NCI-H146 treated with DMSO at 0.1 percent for 48 hours (cell line): ENCODE measurements around the gene CSF3.

Experiments used
- DNase-seq: peaks from one replicate; lab custom pipeline; 2025; ENCODE audit not compliant: unreplicated experiment; lab: John Stamatoyannopoulos, UW

Gene CSF3, protein sequence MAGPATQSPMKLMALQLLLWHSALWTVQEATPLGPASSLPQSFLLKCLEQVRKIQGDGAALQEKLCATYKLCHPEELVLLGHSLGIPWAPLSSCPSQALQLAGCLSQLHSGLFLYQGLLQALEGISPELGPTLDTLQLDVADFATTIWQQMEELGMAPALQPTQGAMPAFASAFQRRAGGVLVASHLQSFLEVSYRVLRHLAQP

DNA sequence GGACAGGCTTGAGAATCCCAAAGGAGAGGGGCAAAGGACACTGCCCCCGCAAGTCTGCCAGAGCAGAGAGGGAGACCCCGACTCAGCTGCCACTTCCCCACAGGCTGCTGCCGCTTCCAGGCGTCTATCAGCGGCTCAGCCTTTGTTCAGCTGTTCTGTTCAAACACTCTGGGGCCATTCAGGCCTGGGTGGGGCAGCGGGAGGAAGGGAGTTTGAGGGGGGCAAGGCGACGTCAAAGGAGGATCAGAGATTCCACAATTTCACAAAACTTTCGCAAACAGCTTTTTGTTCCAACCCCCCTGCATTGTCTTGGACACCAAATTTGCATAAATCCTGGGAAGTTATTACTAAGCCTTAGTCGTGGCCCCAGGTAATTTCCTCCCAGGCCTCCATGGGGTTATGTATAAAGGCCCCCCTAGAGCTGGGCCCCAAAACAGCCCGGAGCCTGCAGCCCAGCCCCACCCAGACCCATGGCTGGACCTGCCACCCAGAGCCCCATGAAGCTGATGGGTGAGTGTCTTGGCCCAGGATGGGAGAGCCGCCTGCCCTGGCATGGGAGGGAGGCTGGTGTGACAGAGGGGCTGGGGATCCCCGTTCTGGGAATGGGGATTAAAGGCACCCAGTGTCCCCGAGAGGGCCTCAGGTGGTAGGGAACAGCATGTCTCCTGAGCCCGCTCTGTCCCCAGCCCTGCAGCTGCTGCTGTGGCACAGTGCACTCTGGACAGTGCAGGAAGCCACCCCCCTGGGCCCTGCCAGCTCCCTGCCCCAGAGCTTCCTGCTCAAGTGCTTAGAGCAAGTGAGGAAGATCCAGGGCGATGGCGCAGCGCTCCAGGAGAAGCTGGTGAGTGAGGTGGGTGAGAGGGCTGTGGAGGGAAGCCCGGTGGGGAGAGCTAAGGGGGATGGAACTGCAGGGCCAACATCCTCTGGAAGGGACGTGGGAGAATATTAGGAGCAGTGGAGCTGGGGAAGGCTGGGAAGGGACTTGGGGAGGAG, at the start of gene CSF3:
CSF3 (plus strand) TSS at position 436 of the 993 bp plus-strand sequence; CDS start at position 471, 35 bp downstream.
- no peak for DNase-seq

DNA sequence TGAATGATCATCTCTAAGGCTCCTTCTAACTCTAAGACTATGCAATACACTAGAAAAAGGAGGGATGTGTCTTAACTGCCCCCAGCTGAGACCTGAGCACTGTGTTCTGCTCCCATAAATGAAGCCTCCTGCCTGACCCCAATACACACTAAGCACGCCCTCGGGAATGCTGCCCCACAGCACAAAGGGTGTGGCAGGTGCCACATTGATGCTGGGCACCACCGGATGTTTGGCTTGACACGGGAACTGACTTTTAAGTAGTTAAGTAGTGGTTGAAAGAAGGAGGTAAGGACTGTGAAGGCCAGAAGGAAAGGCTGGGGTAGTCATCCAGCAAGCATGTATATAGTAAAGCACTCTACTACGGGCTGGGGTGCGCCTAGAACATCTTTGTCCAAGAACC, 48.5 kb upstream of the CSF3 start:
- DNase-seq, result no peak

DNA sequence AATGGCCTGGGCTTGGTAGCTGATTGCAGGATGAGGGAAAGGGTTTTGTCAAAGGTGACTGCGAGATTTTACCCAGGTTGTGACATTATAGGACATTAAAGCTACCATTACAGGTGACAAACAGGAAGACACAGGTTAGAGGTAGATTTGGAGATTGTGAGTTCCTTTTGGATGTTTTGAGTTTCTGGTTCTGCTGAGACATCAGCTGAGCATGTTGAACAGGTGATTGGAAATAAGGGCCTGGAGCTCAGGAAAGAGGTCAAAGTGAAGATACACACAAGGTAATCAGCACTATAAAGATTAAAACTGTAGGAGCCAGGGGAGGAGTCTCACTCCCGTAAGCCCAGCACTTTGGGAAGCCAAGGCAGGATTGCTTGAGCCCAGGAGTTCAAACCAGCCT, 46.5 kb upstream of the CSF3 start:
- DNase-seq, result no peak

DNA sequence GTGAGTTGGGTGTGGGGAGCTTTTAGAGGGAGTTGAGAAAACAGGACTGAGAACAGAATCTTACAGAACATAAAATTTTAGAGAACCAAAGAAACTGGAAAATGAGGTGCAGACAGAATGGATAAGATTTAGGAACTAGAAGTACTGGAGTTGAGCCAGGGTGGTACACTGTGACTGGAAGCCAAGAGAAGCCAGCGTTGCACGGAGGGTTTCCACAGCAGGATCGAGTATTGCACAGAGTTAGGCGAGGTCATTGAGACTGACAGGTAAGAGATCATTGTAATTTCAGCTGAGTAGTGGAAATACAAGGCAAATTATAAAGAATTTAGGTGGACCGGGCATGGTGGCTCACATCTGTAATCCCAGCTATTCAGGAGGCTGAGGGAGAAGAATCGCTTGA, 45.9 kb upstream of the CSF3 start:
- no peak for DNase-seq

DNA sequence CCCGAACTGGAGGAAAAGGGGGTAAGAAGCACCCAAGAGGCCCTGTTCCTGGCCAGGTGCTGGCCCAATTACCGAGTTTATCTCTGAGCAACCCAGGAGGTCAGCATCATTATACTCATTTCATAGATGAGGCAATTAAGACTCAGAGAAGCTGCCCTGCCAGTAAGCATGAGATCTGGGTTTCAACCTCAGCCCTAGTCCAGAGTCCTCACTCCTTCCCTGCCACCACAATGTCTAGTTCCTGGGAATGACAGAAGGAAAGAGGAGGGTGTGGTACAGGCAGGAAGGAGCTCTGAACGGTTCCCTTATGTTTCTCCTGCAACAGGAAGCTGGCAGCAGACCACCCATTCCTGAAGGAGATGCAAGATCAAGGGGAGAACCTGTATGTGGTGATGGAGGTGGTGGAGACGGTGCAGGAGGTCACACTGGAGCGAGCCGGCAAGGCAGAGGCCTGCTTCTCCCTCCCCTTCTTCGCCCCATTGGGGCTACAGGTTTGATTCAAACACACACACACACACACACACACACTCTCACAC, 45.0 kb upstream of the CSF3 start:
- no peak for DNase-seq

DNA sequence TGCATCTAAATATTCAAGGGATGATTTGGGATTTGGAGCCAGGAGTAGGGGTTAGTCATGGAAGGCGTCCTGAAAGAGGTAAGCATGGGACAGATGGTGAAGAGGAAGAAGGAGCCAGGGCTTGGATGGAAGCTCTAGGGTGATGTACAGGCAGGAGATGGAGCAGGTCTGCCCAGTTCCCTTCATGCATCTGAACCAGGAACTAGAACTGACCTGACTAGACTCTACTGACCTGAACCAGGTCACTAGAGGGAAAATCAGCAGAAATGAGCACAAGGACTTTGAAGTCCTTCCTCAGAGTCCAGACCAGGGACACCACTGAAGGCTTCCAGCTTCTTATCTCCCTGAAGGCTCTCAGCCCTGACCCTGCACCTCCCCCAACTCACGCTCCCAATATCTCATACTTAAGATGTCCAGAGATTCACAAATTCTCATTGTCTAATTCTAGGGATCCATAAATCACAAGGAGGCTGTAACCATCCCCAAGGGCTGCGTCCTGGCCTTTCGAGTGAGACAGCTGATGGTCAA, 44.1 kb upstream of the CSF3 start:
- DNase-seq, result no peak

DNA sequence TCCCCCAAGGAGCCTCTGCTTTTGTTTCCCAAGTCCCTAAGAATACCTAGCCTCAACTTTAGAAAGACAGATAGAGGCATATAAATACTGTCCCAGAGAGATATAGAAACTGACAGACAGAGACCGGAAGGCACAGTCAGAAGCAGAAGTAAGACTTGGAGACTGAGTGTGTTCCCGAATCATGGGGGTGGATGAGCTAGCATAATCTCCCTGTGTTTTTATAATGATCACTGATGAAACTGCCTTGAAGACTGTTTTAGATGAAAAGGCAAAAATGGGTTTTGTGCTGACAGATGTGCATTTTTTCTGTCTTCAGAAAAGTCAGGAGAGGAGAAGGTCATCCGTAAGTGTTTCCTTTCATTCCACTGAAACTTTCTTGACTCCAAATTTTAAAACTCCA, 43.0 kb upstream of the CSF3 start:
- DNase-seq, result no peak

DNA sequence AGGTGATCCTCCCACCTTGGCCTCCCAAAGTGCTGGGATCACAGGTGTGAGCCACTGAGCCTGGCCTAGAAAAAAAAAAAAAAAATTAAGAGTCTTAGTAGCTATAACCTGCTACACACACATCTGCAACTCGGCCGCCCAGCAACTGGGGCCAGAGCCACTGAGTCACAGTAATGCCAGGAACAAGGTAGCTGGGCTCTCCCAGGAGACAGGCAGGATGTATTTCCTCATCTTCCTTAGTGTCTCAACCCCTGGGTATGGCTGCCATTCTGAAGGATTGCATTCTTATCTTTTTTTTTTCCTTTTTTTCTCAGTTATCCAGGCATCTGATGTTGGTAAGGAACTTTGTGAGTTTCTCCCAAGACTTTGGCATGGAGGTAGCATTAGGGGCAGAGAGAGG, 41.7 kb upstream of the CSF3 start:
- DNase-seq, result no peak

DNA sequence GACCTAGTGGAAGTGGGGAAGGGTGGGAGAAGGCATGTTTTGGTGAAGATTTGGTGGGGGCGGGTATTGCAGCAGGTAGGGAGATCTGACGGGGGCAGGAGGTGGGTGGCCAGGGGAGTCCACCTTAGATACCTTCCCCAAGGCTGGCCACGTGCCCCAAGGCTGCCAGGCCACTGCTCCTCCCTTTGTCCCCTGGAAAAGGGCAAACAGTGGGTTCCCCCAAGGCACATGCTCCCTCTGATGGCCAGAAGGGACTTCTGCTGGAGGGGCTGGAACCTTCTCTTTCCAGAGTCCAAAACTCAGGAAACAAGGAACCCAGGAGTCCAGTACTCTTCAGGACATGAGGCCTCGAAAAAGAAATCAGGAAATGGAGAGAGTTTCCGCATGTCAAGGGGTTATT, 40.8 kb upstream of the CSF3 start:
- DNase-seq, result no peak

DNA sequence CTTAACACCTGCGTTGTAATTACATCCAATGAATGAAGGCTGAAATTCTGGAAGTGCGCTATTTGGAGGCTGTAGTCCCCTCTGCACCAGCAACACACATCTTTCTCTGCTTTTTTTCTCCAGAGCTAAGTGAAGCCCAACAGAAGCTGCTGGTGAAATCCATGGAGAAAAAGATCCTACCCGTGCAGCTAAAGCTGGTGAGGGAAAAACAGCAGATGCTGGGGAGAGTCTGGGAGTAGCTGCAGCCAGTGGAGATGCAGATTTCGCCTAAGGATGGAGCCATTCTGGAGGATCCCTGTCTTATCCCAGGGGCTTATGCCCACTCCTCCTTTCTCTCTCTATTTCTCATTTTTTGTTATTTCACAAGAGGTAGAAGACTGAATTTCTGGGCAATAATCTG, 39.4 kb upstream of the CSF3 start:
- no peak for DNase-seq

DNA sequence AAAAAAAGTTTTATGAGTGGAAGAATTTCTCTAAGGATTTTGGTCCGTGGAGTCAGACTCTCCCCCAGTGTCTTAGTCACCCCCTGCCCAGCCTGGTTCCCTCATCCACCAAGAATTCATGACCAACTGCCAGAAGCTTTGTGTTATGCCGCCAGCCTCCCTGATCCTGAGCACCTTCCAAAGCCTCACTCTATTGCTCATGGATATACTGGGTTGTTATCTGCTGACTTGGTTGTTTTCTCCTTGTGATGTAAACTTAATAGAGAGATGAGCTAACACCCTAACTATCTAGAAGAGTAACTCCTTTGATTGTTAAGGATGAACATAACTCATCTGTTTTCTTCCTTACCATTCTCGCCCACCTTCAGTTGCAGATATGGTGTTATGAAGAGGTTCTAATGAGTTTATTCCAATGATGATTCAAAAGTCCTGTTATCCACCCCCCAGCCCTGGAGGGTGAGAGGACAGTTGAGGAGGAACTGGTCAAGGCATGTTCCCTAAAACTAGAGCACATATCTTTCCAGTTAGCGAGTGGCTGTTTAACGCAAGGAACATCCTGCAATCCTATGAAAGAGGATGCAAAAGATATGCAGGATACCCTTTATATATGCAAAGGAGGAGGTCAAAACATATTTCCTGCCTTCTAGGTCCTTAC, 36.1 kb upstream of the CSF3 start:
- no peak for DNase-seq

DNA sequence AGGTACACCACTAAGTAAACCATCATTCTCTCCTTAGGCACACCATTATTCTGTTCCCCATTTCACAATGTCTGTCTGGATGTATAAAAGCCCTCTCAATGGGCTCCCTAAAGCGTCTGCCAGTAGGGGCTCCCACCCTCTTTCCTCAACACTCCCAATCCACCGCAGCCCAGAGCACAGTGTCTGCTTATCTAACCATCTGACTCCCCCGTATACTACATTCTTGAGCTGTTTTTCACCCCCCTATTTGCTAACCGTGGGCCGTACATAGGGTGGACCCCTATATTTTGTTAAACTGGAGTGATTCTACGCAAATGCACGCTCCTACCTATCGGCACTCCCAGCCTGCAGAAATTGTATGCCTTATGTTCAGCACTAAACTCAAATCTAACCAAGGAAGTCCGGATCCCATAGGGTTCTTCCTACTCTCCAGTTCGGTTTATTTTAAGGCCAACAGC, 35.3 kb upstream of the CSF3 start:
- peak; percentile 23 for DNase-seq

DNA sequence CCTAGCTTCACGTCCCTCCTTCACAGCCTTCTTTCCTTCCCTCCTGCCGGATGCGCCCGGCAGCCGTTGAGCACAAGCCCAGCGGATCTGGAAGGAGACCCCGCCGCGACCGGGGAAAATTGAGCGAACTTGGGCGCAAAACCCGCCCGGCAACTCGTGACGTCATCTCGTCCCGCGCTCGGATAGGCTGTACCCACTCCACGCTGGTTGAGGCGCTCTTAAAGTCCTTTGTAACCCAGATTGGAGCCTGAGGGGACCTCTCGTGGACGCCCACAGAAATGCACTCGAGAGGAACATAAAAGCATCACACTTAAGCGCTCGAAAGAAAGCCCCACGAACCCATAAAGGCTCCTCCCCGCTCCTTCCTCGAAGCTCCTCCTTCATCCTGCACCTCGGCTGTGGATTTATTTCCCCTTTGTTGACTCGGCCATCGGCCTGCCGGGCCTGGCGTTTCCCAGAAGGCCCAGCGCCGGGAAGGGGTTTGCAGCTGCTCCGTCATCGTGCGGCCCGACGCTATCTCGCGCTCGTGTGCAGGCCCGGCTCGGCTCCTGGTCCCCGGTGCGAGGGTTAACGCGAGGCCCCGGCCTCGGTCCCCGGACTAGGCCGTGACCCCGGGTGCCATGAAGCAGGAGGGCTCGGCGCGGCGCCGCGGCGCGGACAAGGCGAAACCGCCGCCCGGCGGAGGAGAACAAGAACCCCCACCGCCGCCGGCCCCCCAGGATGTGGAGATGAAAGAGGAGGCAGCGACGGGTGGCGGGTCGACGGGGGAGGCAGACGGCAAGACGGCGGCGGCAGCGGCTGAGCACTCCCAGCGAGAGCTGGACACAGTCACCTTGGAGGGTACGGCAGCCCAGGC, 34.7 kb upstream of the CSF3 start, which contains the start of gene PSMD3:
PSMD3 (plus strand) TSS at position 457 of the 856 bp plus-strand sequence; CDS start at position 621, 164 bp downstream.
- DNase-seq, result peak; percentile 97

DNA sequence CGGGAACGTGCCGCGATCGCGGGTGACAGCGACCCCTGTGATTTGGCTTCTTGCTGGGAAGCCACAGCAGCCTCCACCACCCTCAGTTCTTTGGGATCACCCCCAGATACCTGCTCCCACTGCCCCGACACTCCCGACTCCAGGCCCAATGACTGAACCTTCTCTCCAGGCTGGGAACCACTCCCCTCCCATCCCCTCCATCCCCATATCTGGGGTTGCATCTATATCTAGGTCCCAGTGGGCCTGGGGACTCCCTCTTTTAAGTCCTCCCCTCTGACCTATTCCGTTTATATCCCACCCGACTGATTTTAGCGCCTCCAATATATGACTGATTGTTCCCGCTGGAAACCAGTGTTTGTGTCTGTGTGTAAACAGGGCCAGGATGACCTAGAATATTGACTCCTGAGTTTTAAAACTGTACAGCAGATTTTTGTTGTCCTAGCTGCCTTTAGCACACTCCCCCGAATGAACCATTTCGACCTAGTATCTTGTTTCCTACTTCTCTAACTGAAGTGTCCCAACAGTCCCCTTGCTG, 34.0 kb upstream of the CSF3 start:
- DNase-seq, result no peak

DNA sequence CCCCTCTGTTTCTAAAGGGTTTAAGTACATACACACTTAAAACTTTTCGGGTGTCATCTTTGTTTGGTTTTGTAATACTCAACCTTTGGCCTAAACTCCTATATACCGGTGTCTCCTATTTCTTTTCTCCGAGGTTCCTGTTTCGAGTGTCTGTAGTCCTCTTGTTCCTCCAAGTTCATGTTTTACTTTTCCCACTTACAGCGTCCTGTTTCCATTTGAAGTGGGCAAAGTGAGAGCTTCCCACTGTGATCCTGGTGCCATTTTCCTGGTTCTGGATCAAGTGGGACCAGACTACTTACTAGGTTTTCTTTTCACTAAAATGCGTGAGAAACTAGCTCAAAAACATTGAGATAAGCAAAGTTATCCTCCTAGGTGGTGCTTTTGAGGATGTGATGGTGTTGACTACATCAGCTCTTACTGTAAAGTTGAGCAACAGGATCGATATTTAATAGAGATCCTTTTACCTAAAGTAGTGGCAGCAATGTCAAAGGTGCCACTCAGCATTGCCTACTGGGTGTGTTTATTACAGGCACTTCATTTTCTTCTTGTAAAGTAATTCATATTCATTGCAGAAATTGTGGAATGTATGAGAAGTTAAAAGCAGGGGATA, 33.4 kb upstream of the CSF3 start:
- no peak for DNase-seq

DNA sequence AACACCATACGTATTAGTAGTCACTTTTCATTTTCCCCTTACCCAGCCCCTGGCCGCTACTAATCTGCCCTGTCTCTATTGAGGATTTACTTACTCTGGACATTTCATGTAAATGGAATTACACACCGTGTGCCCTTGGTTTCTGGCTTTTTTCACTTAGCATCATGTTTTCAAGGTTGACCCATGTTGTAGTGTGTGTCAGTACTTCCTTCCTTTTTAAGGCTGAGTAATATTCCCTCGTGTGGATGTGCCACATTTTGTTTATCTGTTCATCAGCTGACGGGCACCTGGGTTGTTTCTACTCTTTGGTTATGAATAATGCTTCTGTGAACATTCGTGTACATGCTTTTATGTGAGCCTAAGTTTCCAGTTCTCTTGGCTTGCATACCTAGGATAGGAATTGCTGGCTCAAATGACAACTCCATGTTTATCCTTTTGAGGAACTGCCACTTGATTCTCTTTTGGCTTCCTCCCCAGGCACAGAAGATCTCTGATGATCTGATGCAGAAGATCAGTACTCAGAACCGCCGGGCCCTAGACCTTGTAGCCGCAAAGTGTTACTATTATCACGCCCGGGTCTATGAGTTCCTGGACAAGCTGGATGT, 26.9 kb upstream of the CSF3 start:
- no peak for DNase-seq

DNA sequence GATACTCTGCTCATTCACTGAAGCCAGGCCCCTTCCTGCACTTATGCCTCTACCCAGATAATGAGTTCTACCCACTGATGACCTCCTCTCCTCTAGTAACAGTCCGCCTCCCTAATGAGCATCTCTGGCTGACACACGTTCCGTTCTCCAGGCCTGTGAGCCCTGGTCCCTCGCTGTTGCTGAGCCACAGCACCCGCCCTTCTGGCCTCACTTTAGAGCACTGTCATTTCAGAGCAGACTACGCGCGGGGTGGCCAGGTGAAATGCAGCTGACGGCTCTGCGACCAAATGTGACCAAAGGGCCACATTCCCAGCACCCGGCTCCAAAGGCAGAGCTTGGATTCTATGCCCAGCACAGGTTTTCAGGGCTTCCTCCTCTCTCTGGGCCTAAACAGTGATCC, 20.8 kb upstream of the CSF3 start:
- no peak for DNase-seq

DNA sequence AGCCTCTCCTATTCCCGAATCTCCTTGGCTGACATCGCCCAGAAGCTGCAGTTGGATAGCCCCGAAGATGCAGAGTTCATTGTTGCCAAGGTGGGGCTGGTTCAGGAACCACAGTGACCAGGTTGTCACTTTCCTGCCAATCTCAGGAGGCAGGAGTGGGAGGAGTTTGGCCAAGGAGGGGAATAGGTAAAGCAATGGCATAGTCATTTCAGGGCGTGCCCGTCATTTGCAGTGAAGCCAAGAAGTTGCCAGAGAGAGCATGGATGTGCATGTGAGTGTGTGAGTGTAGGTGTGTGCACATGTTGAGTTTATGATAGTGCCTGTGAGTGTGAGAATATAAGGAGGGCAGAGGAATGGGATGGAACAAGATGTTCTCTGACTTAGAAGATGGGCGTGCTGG, 19.8 kb upstream of the CSF3 start:
- DNase-seq, result no peak

DNA sequence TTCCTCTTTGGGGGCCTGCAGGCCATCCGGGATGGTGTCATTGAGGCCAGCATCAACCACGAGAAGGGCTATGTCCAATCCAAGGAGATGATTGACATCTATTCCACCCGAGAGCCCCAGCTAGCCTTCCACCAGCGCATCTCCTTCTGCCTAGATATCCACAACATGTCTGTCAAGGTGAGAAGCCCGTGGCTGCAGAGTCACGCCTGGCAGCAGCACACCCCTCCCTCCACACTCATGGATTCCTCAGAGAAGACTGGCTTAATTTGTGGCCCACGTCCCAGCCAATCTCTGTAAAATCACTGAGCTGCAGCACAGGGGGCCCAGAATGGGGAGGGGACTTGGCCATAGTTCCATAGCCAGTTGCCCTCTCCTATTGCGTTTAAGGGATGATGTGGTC, 19.1 kb upstream of the CSF3 start:
- DNase-seq, result no peak
